HL-60 (cell line): ENCODE data around the gene TRIM44.

Source experiments
- GABPA ChIP-seq: IDR thresholded peaks from 2 replicates; pipeline ENCODE4 v1.6.1; 2012; ENCODE audit warnings: low read depth
- TF ChIP-seq, protein P1 (sequence below): IDR thresholded peaks from one replicate; pipeline ENCODE4 v1.5.1; 2011; ENCODE audit warnings: low read length, control low read depth, inconsistent platforms; ENCODE audit not compliant: insufficient read depth

DNA sequence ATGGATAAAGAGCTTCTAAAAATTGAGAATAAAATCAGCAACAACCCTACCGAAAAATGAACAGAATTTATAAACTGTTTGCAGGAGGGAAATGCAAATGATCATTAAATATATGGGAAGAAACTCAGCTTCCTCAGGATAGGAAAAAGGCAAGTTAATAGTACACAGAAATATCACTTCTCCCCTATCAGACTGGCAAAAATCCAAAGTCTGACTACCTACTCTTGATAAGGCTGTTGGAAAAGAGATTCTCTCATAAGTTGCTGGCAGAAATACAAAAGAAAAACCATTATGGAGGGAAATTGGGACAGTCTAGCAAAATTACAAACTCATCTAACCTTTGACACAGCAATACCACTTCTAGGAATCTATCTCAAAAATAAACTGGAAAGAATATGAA is 180.4 kb downstream of the TRIM44 start:
- TF ChIP-seq, protein P1, sequence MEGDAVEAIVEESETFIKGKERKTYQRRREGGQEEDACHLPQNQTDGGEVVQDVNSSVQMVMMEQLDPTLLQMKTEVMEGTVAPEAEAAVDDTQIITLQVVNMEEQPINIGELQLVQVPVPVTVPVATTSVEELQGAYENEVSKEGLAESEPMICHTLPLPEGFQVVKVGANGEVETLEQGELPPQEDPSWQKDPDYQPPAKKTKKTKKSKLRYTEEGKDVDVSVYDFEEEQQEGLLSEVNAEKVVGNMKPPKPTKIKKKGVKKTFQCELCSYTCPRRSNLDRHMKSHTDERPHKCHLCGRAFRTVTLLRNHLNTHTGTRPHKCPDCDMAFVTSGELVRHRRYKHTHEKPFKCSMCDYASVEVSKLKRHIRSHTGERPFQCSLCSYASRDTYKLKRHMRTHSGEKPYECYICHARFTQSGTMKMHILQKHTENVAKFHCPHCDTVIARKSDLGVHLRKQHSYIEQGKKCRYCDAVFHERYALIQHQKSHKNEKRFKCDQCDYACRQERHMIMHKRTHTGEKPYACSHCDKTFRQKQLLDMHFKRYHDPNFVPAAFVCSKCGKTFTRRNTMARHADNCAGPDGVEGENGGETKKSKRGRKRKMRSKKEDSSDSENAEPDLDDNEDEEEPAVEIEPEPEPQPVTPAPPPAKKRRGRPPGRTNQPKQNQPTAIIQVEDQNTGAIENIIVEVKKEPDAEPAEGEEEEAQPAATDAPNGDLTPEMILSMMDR, result no peak
- TF ChIP-seq GABPA, result no peak
